Kidney tubule cell (primary cell): ENCODE data around the gene HDHD2.
"Not testable (repeated sequence)": the region's sequence is repeated elsewhere in the genome, so short reads cannot be mapped to it uniquely, and the experiment has no call there.

Experiments used
- DNase-seq: peaks from one replicate; pipeline ENCODE4 v3.0.0-alpha.2; 2018; ENCODE audit warnings: low spot score

Gene HDHD2

GRCh38 chr18:47150029-47150823, at the start of gene HDHD2:
HDHD2 (minus strand) TSS chr18:47150500; CDS start chr18:47136439, 14,061 bp downstream.
- peak; percentile 83 for DNase-seq

DNA sequence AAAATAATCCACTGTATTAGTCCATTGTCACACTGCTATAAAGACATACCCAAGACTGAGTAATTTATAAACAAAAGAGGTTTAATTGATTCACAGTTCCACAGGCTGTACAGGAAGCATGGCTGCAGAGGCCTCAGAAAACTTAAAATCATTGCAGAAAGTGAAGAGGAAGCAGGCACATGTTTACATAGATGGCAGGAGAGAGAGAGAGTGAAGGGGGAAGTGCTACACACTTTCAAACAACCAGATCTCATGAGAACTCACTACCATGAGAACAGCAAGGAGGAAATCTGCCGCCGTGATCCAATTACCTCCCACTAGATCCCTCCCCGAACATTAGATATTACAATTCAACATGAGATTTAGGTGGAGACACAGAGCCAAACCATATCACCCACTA, 45.7 kb upstream of the HDHD2 start:
- not testable (repeated sequence) for DNase-seq

DNA sequence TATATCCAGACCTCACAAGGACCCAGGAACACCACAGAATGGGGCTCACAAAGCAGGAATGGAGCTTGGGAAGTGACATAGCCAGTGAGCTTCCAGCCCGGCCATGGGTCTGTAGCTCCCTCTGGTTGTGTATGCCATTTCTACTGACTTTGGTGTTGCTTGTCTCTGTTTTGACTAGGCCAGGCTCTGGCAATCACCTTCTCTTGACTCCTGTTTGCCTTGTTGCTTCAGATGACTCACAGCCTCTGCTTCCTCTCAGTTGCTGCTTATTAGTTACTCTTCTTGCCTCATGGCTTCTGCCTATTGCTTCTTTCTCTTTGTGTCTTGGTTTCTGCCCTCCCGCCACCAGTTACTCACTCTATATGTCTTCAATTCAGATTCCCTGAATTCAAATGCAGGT, 41.7 kb upstream of the HDHD2 start:
- peak; percentile 69 for DNase-seq

- DNase-seq, result no peak
Measured at GRCh38 chr18:47187721-47188120, 37.4 kb upstream of the HDHD2 start.

DNA sequence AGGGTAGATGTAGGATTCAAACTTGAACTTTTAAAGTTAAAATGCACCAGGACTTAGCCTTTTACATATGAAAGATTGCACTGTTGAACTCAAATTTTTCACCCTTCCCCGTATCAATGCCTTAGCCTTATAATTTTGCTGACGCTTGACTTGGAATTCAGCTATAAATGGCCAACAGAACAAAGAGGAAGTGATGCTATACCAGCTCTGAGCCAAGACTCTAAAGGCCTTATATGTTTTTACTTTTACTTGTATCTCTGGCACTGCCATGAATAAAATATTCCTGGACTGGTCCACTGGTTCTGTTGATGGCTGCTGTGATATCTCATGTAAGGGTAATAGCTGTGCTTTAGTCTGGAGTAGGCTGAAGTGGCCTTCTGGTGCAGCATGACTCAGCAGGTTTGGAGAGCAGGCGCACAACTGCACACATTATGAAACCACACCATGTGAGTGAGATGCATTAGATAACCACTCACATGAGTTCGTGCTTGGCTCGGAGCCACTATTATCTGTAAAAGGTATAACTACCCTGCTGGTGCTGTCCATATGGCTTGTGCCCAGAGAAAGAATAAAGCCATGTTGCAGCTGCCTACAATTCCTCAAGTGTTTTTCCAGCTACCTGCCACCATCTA, 34.2 kb upstream of the HDHD2 start:
- DNase-seq, result peak; percentile 36

GRCh38 chr18:47182156-47182555, 31.9 kb upstream of the HDHD2 start:
- DNase-seq, result not testable (repeated sequence)

- DNase-seq, result no peak
Measured at GRCh38 chr18:47180765-47181164, 30.5 kb upstream of the HDHD2 start.

DNA sequence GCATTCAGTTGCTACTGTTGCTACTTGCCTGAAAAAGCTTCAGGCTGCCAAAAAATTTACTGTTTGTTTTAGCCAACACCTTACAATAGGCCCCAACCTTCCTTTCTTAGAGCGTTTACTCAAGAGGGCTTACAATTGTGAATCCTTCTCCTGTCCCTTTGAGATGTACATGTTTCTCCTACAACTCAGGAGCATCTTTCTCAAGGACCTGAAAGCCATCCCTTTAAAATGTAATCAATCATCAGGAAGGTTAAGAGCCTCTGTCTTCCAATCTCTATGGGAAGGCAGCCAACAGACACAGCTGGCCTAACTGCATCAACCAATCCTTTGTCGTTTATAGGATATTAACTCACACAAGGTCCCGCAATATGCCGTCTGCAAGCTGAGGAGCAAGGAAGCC, 29.2 kb upstream of the HDHD2 start:
- DNase-seq, result no peak

- peak; percentile 93 for DNase-seq
Measured at GRCh38 chr18:47175898-47176575, 25.7 kb upstream of the HDHD2 start, which contains the start of gene IER3IP1. IER3IP1 (minus strand) TSS chr18:47176364; CDS start chr18:47176277, 87 bp downstream.

DNA sequence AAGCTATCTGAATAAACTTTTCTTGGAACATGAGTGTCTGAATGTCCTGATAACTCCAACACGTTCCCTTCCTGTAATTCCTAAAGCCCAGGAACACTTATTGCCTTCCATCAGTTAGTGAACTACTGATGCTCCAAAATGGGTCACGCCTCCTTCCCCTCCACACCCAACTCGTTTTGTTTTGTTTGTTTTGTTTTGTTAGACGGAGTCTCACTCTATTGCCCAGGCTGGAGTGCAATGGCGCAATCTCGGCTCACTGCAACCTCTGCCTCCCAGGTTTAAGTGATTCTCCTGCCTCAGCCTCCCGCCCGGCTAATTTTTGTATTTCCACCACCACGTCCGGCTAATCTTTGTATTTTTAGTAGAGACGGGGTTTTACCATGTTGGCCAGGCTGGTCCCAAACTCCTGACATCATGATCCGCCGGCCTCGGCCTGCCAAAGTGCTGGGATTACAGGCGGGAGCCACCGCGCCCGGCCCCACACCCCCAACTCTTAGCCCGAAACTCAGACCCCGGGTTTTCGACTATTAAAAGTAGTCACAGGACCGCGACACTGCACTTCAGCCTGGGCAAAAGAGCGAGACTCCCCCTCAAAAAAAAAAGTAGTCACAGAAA, 25.1 kb upstream of the HDHD2 start:
- DNase-seq, result no peak

DNA sequence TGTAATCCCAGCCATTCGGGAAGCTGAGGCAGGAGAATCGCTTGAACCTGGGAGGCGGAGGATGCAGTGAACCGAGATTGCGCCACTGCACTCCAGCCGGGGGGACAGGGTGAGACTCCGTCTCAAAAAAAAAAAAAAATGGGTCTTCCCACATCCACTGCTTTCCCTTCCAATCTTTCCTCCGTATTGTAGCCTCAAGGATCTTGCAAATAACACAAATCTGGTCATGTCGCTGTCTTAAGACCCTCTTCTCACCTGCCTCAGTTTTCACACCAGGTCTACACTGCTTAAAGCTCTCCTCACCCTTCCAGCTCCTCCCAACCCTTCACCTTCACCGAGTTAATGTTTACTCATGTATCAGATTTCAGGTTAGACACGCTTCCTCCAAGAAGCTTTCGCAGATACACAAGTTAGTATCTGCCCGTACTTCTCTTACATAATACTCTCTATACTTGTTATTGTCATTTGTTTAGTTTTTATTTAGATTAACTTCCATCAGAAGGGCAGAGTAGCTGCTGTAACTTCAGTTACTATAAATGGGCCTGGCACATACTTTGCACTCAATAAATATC, 24.3 kb upstream of the HDHD2 start:
- DNase-seq, result peak; percentile 71

DNA sequence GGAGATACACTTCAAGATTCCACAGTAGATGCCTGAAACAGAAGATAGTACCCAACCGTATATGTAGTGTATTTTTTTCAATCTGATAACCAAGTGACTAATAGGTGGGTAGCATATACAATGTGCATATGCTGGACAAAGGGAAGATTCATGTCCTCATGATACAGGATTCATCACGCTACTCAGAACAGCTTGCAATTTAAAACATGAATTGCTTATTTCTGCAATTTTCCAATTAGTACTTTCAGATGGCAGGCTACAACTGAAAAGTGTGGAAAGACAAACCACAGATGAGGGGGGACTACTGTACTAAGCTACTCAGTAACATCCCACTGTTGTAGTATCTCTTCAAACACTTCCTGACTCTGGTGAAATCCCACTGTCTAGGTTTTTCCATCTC, 22.2 kb upstream of the HDHD2 start:
- DNase-seq, result no peak

GRCh38 chr18:47168913-47169312, 18.6 kb upstream of the HDHD2 start:
- DNase-seq, result no peak

DNA sequence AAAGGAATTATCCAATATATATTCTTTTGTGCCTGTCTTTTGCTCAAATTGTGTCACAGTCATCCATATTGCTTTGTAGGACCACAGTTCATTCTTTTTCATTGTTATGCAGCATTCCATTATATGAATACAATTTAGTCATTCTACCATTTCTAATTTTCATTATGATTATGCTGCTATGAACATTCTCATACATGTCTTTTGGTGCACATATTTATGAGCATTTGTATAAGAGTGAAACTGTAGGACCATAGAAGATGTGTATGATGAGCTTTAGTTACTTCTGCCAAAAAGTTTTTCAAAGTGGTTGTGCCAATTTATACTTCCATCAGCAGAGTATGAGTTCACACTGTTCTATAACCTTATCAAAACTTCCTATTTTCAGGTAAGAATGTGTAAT, 18.2 kb upstream of the HDHD2 start:
- no peak for DNase-seq

DNA sequence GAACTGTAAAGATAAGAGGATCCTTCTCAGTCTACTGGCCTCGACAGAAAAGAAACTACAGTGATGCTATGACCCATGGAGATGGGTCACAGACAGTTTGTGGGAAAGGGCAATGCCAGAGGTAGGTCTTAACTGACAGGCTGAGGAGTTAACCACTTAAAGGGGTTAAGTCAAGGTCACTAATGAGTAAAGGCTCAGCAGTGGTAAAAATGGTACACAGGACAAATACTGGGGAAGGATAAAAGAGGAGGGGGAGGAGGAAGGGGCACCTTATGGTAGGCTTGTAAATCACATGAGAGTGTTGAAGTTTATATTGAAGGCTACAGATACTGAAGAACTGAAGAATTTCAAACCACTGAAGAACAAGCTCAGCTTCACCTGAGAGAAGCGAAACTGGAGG, 16.0 kb upstream of the HDHD2 start:
- DNase-seq, result peak; percentile 26

GRCh38 chr18:47163241-47163640, 12.9 kb upstream of the HDHD2 start:
- DNase-seq, result peak; percentile 94

GRCh38 chr18:47160256-47160655, 10.0 kb upstream of the HDHD2 start:
- no peak for DNase-seq

- DNase-seq, result not testable (repeated sequence)
Measured at GRCh38 chr18:47158404-47158803, 8.1 kb upstream of the HDHD2 start.

GRCh38 chr18:47151439-47151838, 1.1 kb upstream of the HDHD2 start:
- no peak for DNase-seq

- DNase-seq, result peak; percentile 3
Measured at GRCh38 chr18:47150824-47151366, 595 bp upstream of the HDHD2 start.

- DNase-seq, result peak; percentile 23
Measured at GRCh38 chr18:47149457-47150028, 757 bp downstream of the HDHD2 start.
